HEK293 (cell line): ENCODE results near the gene FOXF1.

Experiments
- CTCF ChIA-PET: fragments of 350-600 bp; formaldehyde crosslinking; extraction: SDS; loops from one replicate; lab custom pipeline; 2021; ENCODE audit warnings: antibody characterized with exemption; lab: Yijun Ruan, JAX
- POLR2A ChIA-PET: fragments of 300-600 bp; formaldehyde crosslinking; extraction: SDS; loops from one replicate; lab custom pipeline; 2020; ENCODE audit warnings: antibody characterized with exemption, inconsistent platforms; lab: Yijun Ruan, JAX
- H3K27ac ChIP-seq: fragments of 200-500 bp; sonication (Bioruptor generic); 2 replicates; pipeline ENCODE4 v1.5.1; 2014; ENCODE audit warnings: low read depth, low read length, control low read depth, inconsistent platforms; ENCODE audit errors: extremely low read depth
- H3K36me3 ChIP-seq, 2 experiments: fragments of 200-500 bp in 1 of 2; sonication (Bioruptor generic) in 1 of 2; 1 replicate in 1 of 2; 2 replicates in 1 of 2; pipeline ENCODE4 v1.5.1; 2014 to 2017; ENCODE audit warnings: inconsistent platforms in 2 of 2, low read length in 2 of 2; ENCODE audit not compliant: control insufficient read depth in 2 of 2, insufficient read depth in 1 of 2
- H3K4me1 ChIP-seq: fragments of 200-500 bp; sonication (Bioruptor generic); 2 replicates; pipeline ENCODE4 v1.5.1; 2014; ENCODE audit warnings: mild to moderate bottlenecking, low read length, inconsistent platforms; ENCODE audit not compliant: control insufficient read depth, insufficient read depth
- H3K4me3 ChIP-seq: 2 replicates; pipeline ENCODE4 v1.5.1; 2011; ENCODE audit warnings: low read depth, mild to moderate bottlenecking, control low read depth, low read length, moderate library complexity
- H3K9me3 ChIP-seq: fragments of 200-500 bp; sonication (Bioruptor generic); 2 replicates; pipeline ENCODE4 v1.5.1; 2014; ENCODE audit warnings: low read depth, low read length, inconsistent platforms; ENCODE audit not compliant: control insufficient read depth, insufficient read depth
- BCL11B ChIP-seq: fragments of 450-650 bp; formaldehyde crosslinking; IDR thresholded peaks from 2 replicates; pipeline ENCODE4 v1.5.1; 2016; ENCODE audit warnings: low read depth, missing biosample characterization, missing genetic modification characterization
- EGR2 ChIP-seq: fragments of 450-650 bp; formaldehyde crosslinking; IDR thresholded peaks from 2 replicates; pipeline ENCODE4 v1.5.1; 2016; ENCODE audit warnings: low read depth, missing biosample characterization, missing genetic modification characterization
- MEIS1 ChIP-seq: sonication (generic); formaldehyde crosslinking; IDR thresholded peaks from 2 replicates; pipeline ENCODE4 v1.8.1; 2022; ENCODE audit warnings: missing genetic modification reagents, mild to moderate bottlenecking, borderline replicate concordance
- MYNN ChIP-seq: fragments of 450-650 bp; formaldehyde crosslinking; IDR thresholded peaks from 2 replicates; pipeline ENCODE4 v1.5.1; 2016; ENCODE audit warnings: missing biosample characterization, missing genetic modification characterization, borderline replicate concordance
- MZF1 ChIP-seq: fragments of 450-650 bp; formaldehyde crosslinking; IDR thresholded peaks from 2 replicates; pipeline ENCODE4 v1.5.1; 2017; ENCODE audit warnings: missing biosample characterization, missing genetic modification characterization, borderline replicate concordance
- PATZ1 ChIP-seq: fragments of 450-650 bp; formaldehyde crosslinking; IDR thresholded peaks from 2 replicates; pipeline ENCODE4 v1.5.1; 2016; ENCODE audit warnings: missing biosample characterization, missing genetic modification characterization
- SP7 ChIP-seq: fragments of 450-650 bp; formaldehyde crosslinking; IDR thresholded peaks from 2 replicates; pipeline ENCODE4 v1.5.1; 2016; ENCODE audit warnings: missing biosample characterization, missing genetic modification characterization
- ZBTB49 ChIP-seq: fragments of 450-650 bp; formaldehyde crosslinking; IDR thresholded peaks from 2 replicates; pipeline ENCODE4 v1.5.1; 2016; ENCODE audit warnings: missing biosample characterization, missing genetic modification characterization, low read depth
- ZBTB7A ChIP-seq: fragments of 450-650 bp; formaldehyde crosslinking; IDR thresholded peaks from 2 replicates; pipeline ENCODE4 v1.5.1; 2016; ENCODE audit warnings: low read depth, missing biosample characterization, missing genetic modification characterization
- ZFP37 ChIP-seq: fragments of 450-650 bp; formaldehyde crosslinking; IDR thresholded peaks from 2 replicates; pipeline ENCODE4 v1.5.1; 2016; ENCODE audit warnings: missing biosample characterization, missing genetic modification characterization
- ZNF10 ChIP-seq: fragments of 450-650 bp; formaldehyde crosslinking; IDR thresholded peaks from 2 replicates; pipeline ENCODE4 v1.5.1; 2017; ENCODE audit warnings: missing biosample characterization, missing genetic modification characterization
- ZNF121 ChIP-seq: fragments of 450-650 bp; formaldehyde crosslinking; IDR thresholded peaks from 2 replicates; pipeline ENCODE4 v1.5.1; 2016; ENCODE audit warnings: missing biosample characterization, missing genetic modification characterization
- ZNF155 ChIP-seq: fragments of 450-650 bp; formaldehyde crosslinking; IDR thresholded peaks from 2 replicates; pipeline ENCODE4 v1.5.1; 2016; ENCODE audit warnings: missing biosample characterization, missing genetic modification characterization
- ZNF404 ChIP-seq: fragments of 450-650 bp; formaldehyde crosslinking; IDR thresholded peaks from 2 replicates; pipeline ENCODE4 v1.5.1; 2017; ENCODE audit warnings: missing biosample characterization, missing genetic modification characterization
- ZNF544 ChIP-seq: fragments of 450-650 bp; formaldehyde crosslinking; IDR thresholded peaks from 2 replicates; pipeline ENCODE4 v1.5.0; 2017; ENCODE audit warnings: missing biosample characterization, missing genetic modification characterization
- ZNF660 ChIP-seq: fragments of 450-650 bp; IDR thresholded peaks from 2 replicates; pipeline ENCODE4 v1.5.1; 2018; ENCODE audit warnings: missing biosample characterization, mild to moderate bottlenecking, missing genetic modification characterization
- ZNF747 ChIP-seq: fragments of 450-650 bp; formaldehyde crosslinking; IDR thresholded peaks from 2 replicates; pipeline ENCODE4 v1.5.1; 2016; ENCODE audit warnings: missing biosample characterization, missing genetic modification characterization
- ZNF791 ChIP-seq: fragments of 450-650 bp; formaldehyde crosslinking; IDR thresholded peaks from 2 replicates; pipeline ENCODE4 v1.5.1; 2016; ENCODE audit warnings: missing biosample characterization, missing genetic modification characterization
- ZNF843 ChIP-seq: fragments of 450-650 bp; formaldehyde crosslinking; IDR thresholded peaks from 2 replicates; pipeline ENCODE4 v1.5.1; 2016; ENCODE audit warnings: missing biosample characterization, missing genetic modification characterization
- TF ChIP-seq, protein P1 (sequence below): fragments of 450-650 bp; formaldehyde crosslinking; IDR thresholded peaks from 2 replicates; pipeline ENCODE4 v1.5.1; 2016; ENCODE audit warnings: missing biosample characterization, missing genetic modification characterization
- TF ChIP-seq, protein P2 (sequence below): fragments of 450-650 bp; formaldehyde crosslinking; IDR thresholded peaks from 2 replicates; pipeline ENCODE4 v1.5.1; 2016; ENCODE audit warnings: missing biosample characterization, missing genetic modification characterization

FOXF1 gene

DNA sequence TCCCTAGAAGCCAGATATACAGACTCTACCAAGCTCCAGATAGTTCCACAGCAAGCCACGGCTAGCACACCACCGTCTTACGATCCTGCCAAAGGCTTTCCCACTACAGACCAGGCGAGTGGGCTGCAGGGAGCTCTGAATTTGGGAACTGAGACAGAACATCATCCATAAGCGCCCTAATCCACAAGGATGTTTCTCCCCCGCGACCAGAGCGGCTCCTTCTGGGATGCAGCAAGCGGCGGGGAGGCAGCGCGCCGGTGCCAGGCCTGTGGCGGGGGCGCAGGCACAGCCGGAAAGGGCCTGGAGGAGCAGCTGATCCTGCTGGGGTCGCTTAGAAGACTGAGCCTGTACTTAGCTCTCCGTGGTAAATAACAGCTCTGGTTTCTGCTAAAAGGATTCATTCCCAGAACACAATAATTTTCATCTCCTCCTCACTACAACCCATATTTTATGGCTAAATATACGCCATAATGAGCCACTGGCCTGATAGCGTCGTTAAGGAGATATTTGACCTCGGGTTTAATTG, 16.2 kb upstream of the FOXF1 start:
- ChIA-PET POLR2A (no interaction called here), CTCF (interaction anchor here (1.3 kb wide), 1 partner anchor 242 kb away, joined by 3 read pairs; no protein-coding TSS in a partner anchor)
- H3K27ac ChIP-seq = no peak overlapping the region

DNA sequence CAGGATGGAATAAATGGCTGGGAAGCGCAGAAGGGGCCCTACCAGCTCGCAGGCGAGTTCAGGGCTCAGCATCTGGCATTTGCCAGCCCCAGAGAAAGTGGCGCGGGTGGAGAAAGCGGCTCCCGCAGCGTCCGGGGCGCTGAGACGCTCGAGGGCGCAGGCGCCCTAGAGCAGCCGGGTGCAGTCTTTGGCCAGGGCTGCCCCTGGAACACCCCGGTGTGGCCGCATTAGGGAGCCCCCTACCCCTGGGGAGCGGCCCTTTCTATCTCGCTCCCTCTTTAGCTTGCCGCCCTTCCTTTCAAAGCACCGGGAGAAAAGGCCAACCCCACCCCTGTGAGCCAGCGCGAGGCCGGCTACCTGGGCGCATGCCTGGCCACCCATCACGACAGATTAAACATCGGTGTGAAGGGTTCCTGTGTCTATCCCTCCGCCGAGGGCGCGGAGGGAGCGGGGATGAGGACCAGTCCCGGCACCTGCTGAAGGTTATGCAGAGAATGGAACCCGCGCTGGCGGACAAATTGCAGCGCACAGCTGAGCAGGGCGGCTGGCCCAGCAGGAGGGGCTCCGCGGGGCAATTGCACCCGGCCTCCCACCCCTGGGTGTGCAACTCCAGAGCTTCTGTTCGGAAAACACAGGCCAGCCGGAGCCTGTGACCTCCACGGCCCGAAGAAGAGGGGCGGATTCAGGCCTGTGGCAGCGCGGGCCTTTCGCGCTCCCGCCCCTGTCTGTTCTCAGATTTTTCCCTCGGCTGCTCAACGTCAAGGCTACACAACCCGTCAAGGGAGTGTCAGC, 15.6 kb upstream of the FOXF1 start:
- Histone ChIP-seq H3K36me3 (peaks cover 0 to 3% of the 10 kb centered on the region in 2 experiments; a peak in 1 of 3 replicates), H3K27ac (no peak overlapping the region)
- CTCF ChIA-PET = interaction anchor here (1.3 kb wide), 1 partner anchor 242 kb away, joined by 3 read pairs; no protein-coding TSS in a partner anchor
- TF ChIP-seq ZNF747 (tag by site-specific recombination) = no peak
- TF ChIP-seq ZNF10 = peak; percentile 36; the same call in 1 of the 2 replicates
- TF ChIP-seq, all 188 proteins: peak for 1
- H3K4me3 ChIP-seq = no peak overlapping the region
- H3K9me3 ChIP-seq = no peaks in the 10 kb centered on the region
- 0 out of 2 replicates have a peak, but pooled peaks cover 3% of the 10 kb centered on the region for H3K4me1 ChIP-seq
- POLR2A ChIA-PET = no interaction called here

More for the DNA sequence above, 16.2 kb upstream of the FOXF1 start:
- 0 out of 2 replicates have a peak, but pooled peaks cover 3% of the 10 kb centered on the region for H3K4me1 ChIP-seq
- H3K4me3 ChIP-seq = no peak overlapping the region
- H3K36me3 ChIP-seq = peaks cover 0 to 9% of the 10 kb centered on the region in 2 experiments; a peak in 1 of 3 replicates
- H3K9me3 ChIP-seq = no peaks in the 10 kb centered on the region
- TF ChIP-seq ZNF121 (no peak), MEIS1 (CRISPR knock-in tag) (no peak), SP7 (tag by site-specific recombination) (0 out of 2 replicates have a peak, but pooled peaks have one; percentile 48), MZF1 (no peak), MYNN (tag by site-specific recombination) (no peak), PATZ1 (tag by site-specific recombination) (no peak)
- TF ChIP-seq, protein P1, sequence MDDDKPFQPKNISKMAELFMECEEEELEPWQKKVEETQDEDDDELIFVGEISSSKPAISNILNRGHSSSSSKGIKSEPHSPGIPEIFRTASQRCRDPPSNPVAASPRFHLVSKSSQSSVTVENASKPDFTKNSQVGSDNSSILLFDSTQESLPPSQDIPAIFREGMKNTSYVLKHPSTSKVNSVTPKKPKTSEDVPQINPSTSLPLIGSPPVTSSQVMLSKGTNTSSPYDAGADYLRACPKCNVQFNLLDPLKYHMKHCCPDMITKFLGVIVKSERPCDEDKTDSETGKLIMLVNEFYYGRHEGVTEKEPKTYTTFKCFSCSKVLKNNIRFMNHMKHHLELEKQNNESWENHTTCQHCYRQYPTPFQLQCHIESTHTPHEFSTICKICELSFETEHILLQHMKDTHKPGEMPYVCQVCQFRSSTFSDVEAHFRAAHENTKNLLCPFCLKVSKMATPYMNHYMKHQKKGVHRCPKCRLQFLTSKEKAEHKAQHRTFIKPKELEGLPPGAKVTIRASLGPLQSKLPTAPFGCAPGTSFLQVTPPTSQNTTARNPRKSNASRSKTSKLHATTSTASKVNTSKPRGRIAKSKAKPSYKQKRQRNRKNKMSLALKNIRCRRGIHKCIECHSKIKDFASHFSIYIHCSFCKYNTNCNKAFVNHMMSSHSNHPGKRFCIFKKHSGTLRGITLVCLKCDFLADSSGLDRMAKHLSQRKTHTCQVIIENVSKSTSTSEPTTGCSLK (tag by site-specific recombination) = no peak

DNA sequence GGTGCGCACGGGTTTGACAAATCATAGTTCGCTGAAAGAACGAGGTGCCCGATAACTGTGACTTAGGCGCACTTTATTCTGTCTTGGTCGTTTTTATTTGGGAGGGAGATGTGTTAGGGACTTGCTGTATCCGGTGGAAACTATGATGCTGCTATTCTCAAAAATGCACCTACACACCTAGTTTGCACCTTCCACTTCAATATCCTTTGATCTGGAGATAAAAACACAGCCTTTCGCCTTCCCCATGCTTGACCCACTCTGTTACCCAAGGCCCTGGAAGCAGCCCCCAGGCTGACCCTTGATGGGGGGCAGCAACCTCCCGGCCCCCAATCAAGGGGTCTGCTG, 15.0 kb upstream of the FOXF1 start:
- H3K27ac ChIP-seq = no peak overlapping the region
- H3K4me3 ChIP-seq = no peak overlapping the region
- no peaks in the 10 kb centered on the region for H3K9me3 ChIP-seq
- H3K36me3 ChIP-seq = no peaks in the 10 kb centered on the region
- H3K4me1 ChIP-seq = 0 out of 2 replicates have a peak, but pooled peaks cover 3% of the 10 kb centered on the region
- ChIA-PET CTCF (no interaction called here), POLR2A (no interaction called here)
- TF ChIP-seq ZNF544 (tag by site-specific recombination) (no peak), ZBTB7A (tag by site-specific recombination) (no peak), EGR2 (tag by site-specific recombination) (no peak), ZFP37 (no peak), BCL11B (tag by site-specific recombination) (no peak), ZBTB49 (tag by site-specific recombination) (no peak), ZNF155 (tag by site-specific recombination) (no peak), ZNF791 (tag by site-specific recombination) (no peak), ZNF843 (tag by site-specific recombination) (no peak), ZNF660 (tag by site-specific recombination) (no peak), ZNF404 (tag by site-specific recombination) (no peak)
- TF ChIP-seq, protein P2, sequence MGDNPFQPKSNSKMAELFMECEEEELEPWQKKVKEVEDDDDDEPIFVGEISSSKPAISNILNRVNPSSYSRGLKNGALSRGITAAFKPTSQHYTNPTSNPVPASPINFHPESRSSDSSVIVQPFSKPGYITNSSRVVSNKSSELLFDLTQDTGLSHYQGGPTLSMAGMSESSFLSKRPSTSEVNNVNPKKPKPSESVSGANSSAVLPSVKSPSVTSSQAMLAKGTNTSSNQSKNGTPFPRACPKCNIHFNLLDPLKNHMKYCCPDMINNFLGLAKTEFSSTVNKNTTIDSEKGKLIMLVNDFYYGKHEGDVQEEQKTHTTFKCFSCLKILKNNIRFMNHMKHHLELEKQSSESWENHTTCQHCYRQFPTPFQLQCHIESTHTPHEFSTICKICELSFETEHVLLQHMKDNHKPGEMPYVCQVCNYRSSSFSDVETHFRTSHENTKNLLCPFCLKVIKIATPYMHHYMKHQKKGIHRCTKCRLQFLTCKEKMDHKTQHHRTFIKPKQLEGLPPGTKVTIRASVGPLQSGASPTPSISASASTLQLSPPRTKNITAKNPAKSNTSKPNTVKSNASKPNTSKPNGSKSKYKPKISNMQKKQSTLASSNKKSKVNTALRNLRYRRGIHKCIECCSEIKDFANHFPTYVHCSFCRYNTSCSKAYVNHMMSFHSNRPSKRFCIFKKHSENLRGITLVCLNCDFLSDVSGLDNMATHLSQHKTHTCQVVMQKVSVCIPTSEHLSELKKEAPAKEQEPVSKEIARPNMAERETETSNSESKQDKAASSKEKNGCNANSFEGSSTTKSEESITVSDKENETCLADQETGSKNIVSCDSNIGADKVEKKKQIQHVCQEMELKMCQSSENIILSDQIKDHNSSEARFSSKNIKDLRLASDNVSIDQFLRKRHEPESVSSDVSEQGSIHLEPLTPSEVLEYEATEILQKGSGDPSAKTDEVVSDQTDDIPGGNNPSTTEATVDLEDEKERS (tag by site-specific recombination) = no peak
